ENCODE data around the gene EIPR1. TPM values are rescaled to one million over a fixed set of nuclear protein-coding genes. Genes with fewer than 3 reads are reported as not detected.

Gene EIPR1
- total RNA-seq, 2 donors from 2014 or later: 18.8 to 39.1 TPM

GRCh38 chr2:3322311-3322970, 55.2 kb downstream of the EIPR1 start:
- DNase-seq: no peak
- intact Hi-C loops (cut with DNase I): no loop called here
- TF ChIP-seq CTCF (IDR thresholded peaks at IDR 0.05): no peak
- Histone ChIP-seq H3K36me3 (no peaks in the 10 kb centered on the region), H3K9ac (ENCODE audit: low read depth in 2 of 2, low read length in 2 of 2) (no peak overlapping the region), H3K27me3 (no peaks in the 10 kb centered on the region), H3K9me3 (no peaks in the 10 kb centered on the region), H3K4me3 (no peak overlapping the region), H3K27ac (no peak overlapping the region), H3K4me1 (no peaks in the 10 kb centered on the region)

- no peaks in the 10 kb centered on the region for H3K36me3 ChIP-seq
- intact Hi-C loops (cut with DNase I): no loop called here
- H3K4me1 ChIP-seq: no peaks in the 10 kb centered on the region
- no peak for TF ChIP-seq CTCF (IDR thresholded peaks at IDR 0.05)
- H3K27me3 ChIP-seq: no peaks in the 10 kb centered on the region
- no peak for DNase-seq
- no peak overlapping the region for H3K27ac ChIP-seq
- H3K9ac ChIP-seq (ENCODE audit: low read depth in 2 of 2, low read length in 2 of 2): no peak overlapping the region
- no peak overlapping the region for H3K4me3 ChIP-seq
- no peaks in the 10 kb centered on the region for H3K9me3 ChIP-seq
Observed at GRCh38 chr2:3321825-3322224, 55.8 kb downstream of the EIPR1 start.

GRCh38 chr2:3320910-3321605, 56.6 kb downstream of the EIPR1 start:
- H3K9me3 ChIP-seq: no peaks in the 10 kb centered on the region
- TF ChIP-seq CTCF (IDR thresholded peaks at IDR 0.05): no peak
- intact Hi-C loops (cut with DNase I): no loop called here
- H3K9ac ChIP-seq (ENCODE audit: low read depth in 2 of 2, low read length in 2 of 2): no peak overlapping the region
- H3K4me1 ChIP-seq: no peaks in the 10 kb centered on the region
- no peak overlapping the region for H3K27ac ChIP-seq
- no peaks in the 10 kb centered on the region for H3K27me3 ChIP-seq
- no peak for DNase-seq
- no peak overlapping the region for H3K4me3 ChIP-seq
- no peaks in the 10 kb centered on the region for H3K36me3 ChIP-seq

GRCh38 chr2:3319745-3320566, 57.7 kb downstream of the EIPR1 start:
- Histone ChIP-seq H3K4me3 (no peak overlapping the region), H3K36me3 (no peaks in the 10 kb centered on the region), H3K27ac (no peak overlapping the region), H3K9me3 (no peaks in the 10 kb centered on the region), H3K9ac (ENCODE audit: low read depth in 2 of 2, low read length in 2 of 2) (no peak overlapping the region), H3K27me3 (no peaks in the 10 kb centered on the region), H3K4me1 (no peaks in the 10 kb centered on the region)
- intact Hi-C loops (cut with DNase I): no loop called here
- TF ChIP-seq CTCF (IDR thresholded peaks at IDR 0.05): no peak
- no peak for DNase-seq

GRCh38 chr2:3319134-3319533, 58.5 kb downstream of the EIPR1 start:
- Histone ChIP-seq H3K4me3 (no peak overlapping the region), H3K4me1 (no peaks in the 10 kb centered on the region), H3K9me3 (no peaks in the 10 kb centered on the region), H3K36me3 (no peaks in the 10 kb centered on the region), H3K27me3 (no peaks in the 10 kb centered on the region), H3K27ac (no peak overlapping the region), H3K9ac (ENCODE audit: low read depth in 2 of 2, low read length in 2 of 2) (no peak overlapping the region)
- no peak for TF ChIP-seq CTCF (IDR thresholded peaks at IDR 0.05)
- no peak for DNase-seq
- intact Hi-C loops (cut with DNase I): no loop called here

Data from colonic mucosa (tissue), 4 donors.